ENCODE results near the gene FOXN1.

FOXN1 gene

DNA sequence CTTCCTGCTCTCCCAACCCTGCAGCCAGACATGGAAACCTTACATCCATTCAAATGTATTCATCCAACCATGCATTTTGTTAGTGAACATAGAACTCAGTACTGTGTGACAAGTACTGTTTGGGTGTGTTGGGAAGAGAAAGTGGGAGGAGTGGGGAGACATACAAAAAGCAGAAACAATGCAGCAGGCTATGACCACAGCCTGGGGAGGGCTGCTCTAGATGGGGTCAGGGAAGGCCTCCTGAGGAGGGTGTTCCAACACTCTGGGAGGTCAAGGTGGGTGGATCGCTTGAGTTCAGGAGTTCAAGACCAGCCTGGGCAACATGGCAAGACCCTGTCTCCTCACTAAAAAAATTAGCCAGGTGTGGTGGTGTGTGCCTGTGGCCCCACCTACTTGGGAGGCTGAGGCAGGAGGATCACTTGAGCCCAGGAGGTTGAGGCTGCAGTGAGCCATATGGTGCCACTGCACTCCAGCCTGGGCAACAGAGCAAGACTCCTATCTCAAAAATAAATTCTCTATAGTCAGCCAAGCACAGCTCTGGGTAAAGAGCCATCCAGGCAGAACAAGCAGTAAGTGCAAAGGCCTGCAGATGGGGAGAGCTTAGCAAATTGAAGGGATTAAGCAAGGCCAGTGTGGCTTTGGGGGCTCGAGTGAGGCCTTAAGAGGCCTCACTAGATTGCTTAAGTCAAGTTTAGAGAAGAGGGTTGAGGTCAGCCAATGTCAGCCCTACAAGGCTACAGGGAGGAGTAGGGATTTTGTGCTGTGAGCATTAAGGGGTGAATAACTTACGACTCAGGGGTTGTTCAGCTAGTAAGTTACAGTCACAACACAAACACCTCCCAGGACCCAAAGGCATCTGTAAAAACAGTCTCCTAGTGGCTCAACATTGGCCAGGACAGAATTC is 27.2 kb upstream of the FOXN1 start:
- DNase-seq (ENCODE audit: low read depth in 2 of 2) = no peak

DNA sequence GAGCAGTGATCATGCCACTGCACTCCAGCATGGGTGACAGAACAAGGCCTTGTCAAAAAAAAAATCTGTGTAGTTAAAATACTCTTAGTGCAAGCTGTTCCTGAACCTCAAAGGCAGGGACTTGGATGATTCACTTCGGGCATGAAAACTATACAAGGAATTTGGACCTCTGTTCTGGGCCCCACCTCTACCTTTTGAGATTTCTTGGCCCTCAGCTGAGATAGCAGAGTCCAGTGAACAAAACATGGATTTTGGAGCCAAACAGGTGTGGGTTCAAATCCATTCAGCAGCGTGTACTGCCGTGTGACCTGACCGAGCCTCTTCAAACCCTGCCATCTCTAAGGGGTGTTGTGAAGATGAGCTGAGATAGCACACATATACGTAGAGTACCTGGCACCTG is 25.9 kb upstream of the FOXN1 start:
- DNase-seq (ENCODE audit: low read depth in 2 of 2) = no peak

DNA sequence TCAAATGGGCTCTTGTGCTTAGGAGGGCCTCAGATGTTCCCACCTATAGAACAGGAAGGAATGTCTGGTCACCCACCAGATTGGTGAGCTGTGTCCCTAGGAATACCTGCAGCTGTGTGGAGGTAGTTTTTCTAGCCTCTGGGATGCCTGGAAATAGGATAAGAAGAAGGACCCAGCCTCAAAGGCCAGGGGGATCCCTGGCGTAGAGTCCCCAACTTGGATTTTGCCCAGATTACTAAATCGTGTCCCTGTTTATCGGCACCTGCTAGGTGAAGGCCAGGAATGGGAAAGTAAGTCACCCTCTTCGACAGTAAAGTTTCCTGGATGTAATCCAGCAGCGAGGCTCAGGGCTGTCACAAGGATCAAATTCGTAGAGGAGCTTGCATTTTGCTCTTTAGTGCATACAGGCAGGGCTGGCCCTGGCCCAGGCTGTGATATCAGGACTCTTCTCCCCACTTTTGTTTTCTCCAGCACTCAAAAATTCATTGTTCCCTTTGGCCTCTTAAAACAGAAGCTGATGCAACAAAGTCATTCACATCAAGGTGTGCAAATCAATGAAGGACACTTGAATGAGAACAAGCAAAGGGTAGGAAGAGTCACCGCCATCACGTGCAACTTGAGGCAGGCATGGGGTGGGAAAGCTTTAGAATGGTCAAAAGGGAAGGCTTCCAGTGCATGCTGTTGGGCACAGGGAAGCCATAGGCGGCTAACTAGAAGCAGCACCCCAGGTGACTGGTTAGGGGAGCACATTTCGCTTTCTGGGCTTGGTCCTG is 25.2 kb upstream of the FOXN1 start:
- no peak for DNase-seq (ENCODE audit: low read depth in 2 of 2)

DNA sequence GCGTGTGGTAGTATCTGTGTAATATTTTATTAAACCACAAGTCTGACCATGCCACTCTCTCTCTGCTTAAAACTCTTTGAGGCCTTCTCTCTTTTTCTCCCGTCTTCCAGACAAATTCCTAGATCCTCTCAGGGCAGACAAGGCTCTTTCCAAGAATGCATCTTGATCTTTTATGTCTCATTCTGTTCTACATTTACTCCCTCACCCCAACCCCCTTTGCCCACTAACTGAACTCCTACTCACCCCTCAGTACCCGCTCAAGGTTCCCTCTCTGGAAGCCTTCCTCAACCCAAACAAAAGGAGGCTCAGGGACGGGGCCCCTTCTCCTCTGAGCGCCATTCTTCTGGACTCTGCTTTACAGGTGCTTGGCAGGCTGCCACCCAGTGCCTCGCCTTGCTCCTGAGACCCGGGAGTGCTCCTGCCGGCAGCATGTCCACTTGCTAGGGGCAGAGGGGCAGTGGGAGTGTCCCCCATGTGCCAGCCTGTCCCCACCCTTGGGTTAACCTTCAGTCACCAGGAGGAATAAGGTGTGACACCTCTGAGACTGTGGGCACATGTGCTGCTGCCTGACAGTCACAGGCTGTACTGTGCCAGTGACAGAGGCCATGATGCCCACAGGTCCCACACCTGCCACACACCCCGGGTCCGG is 23.5 kb upstream of the FOXN1 start:
- no peak for DNase-seq (ENCODE audit: low read depth in 2 of 2)

DNA sequence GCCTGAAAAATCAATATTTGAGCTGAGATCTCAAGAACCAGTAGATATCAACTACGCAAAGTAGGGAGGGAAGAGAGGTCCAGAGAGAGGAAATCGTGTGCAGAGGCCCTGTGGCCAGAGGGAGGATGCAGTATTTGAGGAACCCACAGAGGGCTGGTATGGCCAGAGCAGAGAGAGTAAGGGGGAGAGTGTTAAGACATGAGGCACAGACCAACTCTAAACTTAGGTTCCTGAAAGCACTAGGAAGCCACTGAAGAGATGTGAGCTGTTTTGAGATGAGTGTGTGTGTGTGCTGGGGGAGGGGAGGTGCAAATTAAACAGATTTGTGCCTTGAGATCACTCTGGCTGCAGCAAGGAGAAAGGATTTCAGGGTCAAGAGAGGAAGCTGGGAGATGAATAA is 21.9 kb upstream of the FOXN1 start:
- no peak for DNase-seq (ENCODE audit: low read depth in 2 of 2)

DNA sequence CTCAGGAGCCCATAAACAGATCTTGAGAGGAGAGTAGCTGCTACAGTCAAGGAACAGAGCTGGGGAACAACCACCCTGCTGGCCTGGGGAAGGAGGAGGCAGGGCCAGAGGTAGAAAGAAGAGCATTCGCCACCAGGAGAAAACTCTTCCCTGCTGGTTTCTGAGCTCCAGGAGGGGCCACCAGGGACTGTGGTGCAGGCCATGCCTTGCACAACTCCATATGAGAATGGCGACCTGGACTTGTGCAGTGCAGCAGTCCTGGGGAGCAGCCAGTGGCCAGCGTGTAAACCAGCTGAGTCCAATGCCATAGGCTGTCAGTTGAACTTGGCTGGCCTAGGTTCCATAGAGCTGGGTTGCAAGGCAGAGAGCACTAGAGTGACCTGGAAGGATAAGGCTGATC is 21.1 kb upstream of the FOXN1 start:
- DNase-seq (ENCODE audit: low read depth in 2 of 2) = no peak

DNA sequence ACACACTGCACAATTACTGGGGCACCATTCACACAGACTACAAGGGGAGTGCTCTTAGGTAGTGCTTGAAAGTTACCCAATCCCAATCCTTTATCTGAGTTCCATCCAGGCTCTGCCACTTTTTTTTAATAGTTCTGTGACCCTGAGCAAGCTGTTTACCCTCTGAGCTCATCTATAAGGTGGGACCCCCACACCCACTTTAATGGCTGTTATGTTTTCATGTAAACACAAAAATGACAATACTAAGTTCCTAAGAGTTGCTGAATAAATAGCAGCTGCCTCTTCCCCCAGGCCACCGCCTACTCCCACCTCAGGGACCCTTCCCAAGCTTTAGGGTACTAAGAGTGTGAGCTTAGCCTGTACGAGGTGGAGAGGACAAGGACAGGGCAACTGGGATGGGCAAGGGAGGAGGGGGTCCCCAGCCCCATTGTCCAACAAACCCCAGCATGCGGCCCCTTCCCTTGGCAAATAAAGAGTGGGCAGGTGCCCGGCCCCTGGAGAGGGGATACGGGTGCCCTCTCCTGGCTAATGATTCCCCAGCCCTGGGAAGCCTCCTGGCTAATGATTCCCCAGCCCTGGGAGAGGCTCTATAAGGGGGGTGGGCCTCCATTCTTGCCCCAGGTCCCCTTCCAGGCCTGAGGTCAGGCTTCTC is 18.1 kb upstream of the FOXN1 start:
- no peak for DNase-seq (ENCODE audit: low read depth in 2 of 2)

DNA sequence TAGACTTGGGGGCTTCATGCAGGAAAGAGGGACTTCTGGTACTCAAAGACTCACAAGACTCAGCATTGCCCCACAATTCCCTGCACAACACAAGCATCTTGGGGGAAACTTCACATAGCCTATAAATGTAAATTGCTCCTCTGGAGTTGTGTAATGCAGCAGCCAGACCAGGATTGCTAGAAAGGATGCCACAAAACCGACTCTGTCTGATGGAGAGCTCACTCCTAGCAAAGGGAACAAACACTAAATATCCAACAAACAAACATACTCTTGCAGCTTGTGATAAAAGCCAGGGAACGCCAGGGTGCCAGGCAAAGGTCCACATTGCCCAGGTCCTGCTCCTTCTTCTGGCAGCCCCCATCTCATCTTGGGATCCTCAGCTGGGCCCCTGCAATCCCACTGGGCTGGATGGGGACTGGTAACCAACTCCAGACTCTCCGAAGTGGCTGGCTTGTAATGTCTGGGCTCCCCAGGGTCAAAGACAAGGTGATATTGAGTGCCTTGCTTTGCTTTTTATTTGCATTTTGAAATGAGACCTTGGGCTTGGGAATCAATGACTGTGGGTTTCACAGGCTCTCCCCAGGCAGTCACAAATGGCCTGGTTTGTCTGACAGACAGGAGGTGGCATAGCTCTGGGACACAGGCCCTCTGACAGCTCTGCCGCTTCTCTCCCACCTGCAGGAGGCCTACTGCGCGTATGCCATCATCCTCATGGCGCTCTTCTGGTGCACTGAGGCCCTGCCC is 17.4 kb upstream of the FOXN1 start:
- DNase-seq (ENCODE audit: low read depth in 2 of 2) = no peak

DNA sequence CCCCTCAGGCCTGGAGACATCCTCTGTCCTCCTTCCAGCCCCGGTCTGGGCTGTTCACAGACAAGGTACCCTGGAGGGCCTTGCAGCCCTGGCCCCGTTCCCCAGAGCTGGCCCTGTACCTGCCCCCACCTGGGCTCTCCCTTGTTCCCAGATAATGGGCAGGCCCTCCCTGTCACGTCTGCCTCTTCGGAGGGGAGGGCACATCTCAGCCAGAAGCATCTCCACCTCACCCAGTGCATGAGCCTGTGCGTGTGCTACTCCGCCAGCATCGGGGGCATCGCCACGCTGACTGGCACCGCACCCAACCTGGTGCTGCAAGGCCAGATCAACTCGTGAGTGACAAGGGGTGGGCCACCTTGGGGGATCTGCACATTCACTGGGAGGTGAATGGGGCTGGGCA is 14.9 kb upstream of the FOXN1 start:
- no peak for DNase-seq (ENCODE audit: low read depth in 2 of 2)

DNA sequence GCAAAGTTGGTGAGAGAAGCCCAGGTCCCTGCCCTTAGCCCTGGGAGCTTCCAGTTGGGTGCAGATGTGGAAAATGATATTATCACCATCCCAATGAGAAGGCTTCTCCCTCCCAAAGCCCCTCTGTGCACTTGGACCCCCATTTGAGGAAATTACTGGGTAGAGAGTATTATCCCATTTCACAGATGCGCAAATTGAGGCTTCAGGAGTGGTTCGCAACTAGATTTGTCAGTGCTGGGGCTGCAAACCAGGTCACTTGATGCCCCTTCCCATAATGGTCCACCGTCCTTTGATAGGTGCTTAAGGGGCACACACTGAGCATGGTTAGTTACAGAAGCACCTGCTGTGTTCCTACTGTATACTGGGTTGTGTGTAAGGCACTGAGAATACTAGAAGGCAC is 14.3 kb upstream of the FOXN1 start:
- no peak for DNase-seq (ENCODE audit: low read depth in 2 of 2)

DNA sequence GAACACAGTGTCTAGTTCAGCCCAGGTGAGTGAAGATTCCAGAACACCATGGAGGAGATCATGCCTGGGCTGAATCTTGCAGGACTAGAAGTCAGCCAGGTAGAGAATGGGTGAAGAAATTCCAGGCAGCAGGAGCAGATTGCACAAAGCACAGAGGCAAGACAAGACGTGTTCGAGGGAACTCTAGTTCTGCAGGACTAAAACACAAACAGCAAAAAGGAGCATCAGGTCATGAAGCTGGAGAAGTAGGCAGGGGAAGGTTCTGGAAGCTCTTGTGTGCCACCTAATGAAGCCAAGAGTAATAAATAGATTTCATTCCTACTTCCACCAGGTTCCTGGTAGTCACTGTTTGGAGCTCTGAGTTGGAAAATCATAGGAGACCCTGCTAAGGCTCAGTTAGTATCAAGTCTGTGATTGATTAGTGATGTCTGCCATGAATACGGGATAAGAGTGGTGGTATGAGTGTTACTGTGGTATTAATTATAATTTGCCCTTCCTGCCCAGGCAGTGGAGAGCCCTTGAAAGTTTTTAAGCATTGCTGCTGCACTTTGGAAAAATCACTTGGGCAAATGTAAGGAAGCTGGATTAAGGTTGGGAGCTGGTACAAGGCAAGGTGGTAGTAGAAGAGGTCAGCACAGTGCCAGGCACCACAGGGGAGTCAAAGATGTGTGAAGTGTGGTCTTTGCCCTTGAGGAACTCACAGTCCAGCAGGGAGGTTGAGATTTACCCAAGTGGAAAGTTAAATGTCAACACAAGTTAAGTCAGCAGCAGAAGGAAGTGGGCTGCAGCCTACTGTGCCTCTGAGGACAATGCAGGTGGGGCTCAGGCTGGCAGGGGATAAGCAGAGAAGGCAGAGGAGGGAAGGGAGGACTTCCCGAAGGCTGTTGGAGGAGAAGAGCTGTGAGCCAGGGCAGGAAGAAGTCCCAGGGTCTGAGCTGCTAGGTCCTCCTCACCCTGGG is 13.5 kb upstream of the FOXN1 start:
- DNase-seq (ENCODE audit: low read depth in 2 of 2) = no peak

DNA sequence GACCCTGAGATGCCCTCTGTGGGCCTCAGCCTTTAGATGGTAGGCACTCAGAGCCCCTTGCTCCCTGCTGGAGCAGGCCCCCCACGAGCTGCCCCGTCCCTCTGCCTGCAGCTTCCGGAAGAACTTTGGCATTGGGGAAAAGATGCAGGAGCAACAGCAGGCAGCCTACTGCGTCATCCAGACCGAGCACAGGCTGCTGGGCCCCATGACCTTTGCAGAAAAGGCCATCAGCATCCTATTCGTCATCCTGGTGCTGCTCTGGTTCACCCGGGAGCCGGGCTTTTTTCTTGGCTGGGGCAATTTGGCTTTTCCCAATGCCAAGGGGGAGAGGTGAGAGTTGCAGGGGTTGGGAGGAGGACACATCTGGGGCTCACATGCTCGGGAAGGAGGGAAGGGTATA is 12.7 kb upstream of the FOXN1 start:
- no peak for DNase-seq (ENCODE audit: low read depth in 2 of 2)

DNA sequence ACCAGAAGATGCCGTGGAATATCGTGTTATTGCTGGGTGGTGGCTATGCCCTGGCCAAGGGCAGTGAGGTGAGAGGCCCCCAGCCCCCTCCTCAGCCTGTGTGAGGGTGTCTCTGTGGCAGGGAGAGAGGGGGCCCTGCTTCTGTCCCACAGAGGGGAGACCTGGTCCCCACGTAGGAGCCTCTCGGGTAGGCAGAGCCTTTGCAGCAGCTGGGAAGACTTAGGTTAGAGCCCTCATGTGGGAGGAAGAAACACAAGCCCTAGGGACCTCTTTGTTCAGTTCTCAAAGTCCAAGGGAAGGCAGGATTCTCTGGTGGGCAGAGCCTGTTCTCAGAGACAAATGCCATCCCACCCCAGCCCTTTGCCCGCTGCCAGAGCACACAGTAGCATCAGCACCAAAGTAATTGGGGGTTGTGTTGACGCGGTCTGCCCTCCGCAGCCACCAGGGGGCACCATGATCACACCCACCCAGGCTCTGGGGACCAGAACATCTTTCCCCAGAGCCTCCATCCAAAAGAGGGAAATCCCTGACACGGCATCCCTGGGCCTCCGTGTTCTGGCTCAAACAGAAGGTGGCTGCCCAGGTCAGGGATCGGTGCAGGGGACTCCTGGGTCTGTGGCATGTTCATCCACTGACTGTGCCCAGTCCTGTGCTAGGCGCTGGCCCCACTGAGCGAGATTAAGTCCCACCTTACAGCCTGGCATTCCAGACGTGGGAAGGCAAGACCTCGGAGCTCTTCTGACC is 11.5 kb upstream of the FOXN1 start:
- DNase-seq (ENCODE audit: low read depth in 2 of 2) = peak; percentile 51 to 57

DNA sequence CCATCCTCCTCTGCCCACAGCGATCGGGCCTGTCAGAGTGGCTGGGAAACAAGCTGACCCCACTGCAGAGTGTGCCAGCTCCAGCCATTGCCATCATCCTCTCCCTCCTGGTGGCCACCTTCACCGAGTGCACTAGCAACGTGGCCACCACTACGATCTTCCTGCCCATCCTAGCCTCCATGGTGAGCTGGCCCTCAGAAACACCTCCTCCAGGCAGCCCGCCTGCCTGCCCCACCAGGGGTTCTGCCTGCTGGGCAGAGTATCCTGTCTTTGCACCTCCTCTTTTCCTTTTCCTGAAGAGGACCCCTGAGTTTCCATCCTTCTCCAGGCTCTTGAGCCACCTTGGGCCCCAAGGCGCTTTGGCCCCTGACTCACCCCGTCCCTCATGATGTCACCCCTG is 10.5 kb upstream of the FOXN1 start:
- no peak for DNase-seq (ENCODE audit: low read depth in 2 of 2)

DNA sequence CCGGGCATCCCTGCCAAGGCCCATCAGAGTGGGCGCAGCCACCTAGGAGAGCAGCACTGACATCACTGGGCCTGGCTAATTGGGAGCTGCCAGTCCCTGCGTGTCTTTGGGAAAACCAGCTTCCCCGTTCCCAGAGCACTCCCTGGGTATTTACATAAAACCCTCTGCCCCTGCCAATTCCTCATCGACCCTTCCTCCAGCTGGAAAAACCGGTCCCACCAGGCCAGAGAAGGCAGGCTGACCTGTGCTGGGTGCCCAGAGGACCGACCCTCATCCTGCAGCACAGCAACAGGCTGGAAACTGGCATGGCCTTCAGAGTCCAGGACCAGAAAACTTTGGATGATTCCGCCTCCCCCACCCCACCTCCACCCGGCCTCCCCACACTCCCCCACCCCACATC is 8.2 kb upstream of the FOXN1 start:
- DNase-seq (ENCODE audit: low read depth in 2 of 2) = no peak

DNA sequence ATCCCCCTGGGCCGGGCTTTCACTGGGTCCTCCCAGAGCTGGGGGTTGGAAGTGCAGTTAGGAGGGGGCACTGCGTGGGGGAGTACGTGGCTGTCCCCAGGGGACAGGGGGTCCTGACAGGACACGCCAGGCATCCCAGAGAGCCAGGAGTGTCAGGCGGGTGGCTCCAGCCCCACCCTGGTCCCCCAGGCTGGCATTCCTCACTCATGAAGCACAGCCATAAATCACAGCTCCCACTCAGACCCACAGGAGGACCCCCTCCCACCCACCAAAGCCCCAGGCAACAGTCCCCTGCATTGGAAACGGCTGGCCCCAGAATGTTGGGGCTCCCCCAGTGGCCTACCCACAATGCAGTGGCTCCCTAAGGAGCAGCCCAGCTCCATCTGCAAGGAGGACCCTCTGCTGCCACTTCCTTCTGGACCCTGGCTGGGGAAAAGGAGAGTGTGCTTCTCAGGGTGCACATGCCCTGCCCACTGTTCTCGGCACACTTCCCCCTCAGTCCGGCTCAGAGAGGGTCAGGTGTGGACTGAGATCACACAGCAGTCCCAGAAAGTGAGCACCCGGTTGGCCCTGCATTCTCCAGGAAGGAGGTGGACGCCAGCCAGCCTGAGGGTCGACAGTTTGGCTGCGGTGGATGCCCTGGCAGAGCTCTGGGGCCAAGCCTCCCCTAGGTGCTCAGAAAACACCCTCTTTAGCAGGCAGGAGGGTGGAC is 7.3 kb upstream of the FOXN1 start:
- no peak for DNase-seq (ENCODE audit: low read depth in 2 of 2)

DNA sequence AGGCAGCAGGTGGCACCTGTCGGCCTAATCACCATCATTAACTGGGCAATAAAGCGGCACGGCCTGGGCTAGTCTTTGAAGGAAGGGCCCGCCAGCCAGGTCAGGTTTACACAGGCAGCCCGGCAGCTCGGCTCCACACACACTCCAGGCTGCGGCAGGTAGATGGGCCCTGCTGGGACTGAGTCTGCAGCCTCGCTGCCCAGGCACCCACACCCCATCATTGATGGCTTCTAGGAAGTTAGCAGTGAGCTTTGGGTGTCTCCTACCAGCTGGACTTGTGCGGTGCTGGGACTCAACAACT is 6.8 kb upstream of the FOXN1 start:
- no peak for DNase-seq (ENCODE audit: low read depth in 2 of 2)

DNA sequence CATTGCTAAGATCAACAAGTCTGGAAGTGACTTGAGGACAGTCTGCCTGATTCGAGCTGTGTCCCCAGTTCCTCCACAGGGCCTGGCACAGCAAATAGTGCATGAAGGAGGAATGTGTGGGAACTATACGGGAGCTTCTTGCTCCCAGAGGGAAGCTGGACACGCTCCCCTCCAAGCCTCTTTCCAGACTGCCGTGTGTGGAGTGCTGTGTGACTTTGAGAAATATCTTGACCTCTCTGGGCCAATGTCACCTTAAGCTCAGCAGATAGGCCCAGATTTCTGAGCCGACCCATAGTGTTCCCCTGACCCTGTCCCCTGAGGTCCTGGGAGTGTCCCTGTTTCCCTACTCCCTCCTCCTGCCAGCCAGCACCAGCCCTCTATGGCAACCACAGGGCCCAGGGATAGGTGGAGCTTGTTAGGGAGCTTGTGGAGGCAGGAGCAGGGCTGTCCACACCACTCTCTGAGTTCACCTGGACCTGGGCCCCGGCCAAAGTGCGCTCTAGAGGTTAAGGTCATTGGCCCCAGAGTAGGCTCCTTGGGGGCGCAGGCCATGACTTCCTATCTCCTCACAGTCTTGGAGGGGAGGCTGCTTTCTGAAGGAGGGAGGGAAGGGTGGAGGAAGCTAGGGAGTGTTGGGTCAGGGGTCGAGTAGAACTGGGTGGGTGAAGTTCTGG is 6.3 kb upstream of the FOXN1 start:
- no peak for DNase-seq (ENCODE audit: low read depth in 2 of 2)
